ENCODE results near the gene SV2B.

DNA sequence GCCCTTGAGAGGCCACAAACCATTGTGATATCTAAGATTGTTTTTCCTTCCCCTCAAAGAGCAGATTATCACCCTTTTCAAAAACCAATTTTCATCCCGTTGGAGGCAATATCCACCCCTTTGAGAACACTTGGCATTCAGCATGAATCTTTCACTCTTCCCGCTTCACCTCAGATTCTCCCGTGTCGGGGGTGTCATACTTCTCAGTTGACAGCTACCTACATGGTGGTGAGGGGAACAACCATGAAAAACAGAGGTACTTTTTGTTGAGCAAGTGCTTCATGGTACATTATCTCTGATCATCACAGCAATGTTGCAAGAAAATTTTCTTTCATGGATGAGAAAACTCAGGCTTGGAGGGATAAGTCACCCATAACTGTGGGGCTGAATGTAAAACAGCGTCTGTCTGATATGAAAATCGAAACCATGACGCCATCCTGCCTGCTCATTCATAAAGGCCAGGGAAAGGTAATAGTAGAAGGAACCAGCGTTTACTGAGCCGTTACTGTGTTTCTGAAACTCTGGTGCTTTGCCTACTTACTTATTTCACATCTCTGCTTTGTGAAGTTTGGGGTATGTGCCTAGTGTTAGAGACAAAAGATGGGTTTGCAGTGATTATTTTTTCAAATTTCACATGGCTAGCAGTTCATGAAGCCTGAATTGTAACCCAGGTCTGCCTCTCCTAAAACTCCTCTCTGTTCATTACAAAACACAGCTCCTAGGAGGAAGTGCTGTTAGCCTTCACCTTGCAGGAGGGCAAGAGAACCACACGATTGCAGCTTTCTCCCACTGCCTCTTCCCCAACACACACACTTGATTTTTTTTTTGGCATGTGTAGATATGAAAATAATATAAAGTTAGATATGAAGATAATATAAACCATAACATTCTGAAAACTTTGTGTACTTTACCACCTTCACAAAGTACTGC lies 35.4 kb downstream of the SV2B start:
- TF ChIP-seq POLR2AphosphoS5 (IDR thresholded peaks at IDR 0.05; ENCODE audit: low read depth, low read length) (no peak), TAF1 (IDR thresholded peaks at IDR 0.05; ENCODE audit: borderline replicate concordance, insufficient read depth, low read length) (no peak), REST (IDR thresholded peaks at IDR 0.05; ENCODE audit: insufficient read depth in 1 of 2, low read depth in 2 of 2, low read length in 2 of 2) (no peak), FOXP2 (optimal IDR thresholded peaks at IDR 0.05; ENCODE audit: borderline replicate concordance, extremely low read depth, extremely low read length, insufficient read depth) (no peak)

Data from PFSK-1 (cell line).